ENCODE measurements around the gene PABPN1L. TPM values are rescaled to one million over a fixed set of nuclear protein-coding genes. Genes with fewer than 3 reads are reported as not detected.

The PABPN1L gene
- total and polyA plus RNA-seq, 9 of the 15 experiments (the other 6 are each of a cell fraction or from before 2014, with no cell fraction given): 0.11 to 0.32 TPM; not detected in 7

- TF ChIP-seq, protein P1, sequence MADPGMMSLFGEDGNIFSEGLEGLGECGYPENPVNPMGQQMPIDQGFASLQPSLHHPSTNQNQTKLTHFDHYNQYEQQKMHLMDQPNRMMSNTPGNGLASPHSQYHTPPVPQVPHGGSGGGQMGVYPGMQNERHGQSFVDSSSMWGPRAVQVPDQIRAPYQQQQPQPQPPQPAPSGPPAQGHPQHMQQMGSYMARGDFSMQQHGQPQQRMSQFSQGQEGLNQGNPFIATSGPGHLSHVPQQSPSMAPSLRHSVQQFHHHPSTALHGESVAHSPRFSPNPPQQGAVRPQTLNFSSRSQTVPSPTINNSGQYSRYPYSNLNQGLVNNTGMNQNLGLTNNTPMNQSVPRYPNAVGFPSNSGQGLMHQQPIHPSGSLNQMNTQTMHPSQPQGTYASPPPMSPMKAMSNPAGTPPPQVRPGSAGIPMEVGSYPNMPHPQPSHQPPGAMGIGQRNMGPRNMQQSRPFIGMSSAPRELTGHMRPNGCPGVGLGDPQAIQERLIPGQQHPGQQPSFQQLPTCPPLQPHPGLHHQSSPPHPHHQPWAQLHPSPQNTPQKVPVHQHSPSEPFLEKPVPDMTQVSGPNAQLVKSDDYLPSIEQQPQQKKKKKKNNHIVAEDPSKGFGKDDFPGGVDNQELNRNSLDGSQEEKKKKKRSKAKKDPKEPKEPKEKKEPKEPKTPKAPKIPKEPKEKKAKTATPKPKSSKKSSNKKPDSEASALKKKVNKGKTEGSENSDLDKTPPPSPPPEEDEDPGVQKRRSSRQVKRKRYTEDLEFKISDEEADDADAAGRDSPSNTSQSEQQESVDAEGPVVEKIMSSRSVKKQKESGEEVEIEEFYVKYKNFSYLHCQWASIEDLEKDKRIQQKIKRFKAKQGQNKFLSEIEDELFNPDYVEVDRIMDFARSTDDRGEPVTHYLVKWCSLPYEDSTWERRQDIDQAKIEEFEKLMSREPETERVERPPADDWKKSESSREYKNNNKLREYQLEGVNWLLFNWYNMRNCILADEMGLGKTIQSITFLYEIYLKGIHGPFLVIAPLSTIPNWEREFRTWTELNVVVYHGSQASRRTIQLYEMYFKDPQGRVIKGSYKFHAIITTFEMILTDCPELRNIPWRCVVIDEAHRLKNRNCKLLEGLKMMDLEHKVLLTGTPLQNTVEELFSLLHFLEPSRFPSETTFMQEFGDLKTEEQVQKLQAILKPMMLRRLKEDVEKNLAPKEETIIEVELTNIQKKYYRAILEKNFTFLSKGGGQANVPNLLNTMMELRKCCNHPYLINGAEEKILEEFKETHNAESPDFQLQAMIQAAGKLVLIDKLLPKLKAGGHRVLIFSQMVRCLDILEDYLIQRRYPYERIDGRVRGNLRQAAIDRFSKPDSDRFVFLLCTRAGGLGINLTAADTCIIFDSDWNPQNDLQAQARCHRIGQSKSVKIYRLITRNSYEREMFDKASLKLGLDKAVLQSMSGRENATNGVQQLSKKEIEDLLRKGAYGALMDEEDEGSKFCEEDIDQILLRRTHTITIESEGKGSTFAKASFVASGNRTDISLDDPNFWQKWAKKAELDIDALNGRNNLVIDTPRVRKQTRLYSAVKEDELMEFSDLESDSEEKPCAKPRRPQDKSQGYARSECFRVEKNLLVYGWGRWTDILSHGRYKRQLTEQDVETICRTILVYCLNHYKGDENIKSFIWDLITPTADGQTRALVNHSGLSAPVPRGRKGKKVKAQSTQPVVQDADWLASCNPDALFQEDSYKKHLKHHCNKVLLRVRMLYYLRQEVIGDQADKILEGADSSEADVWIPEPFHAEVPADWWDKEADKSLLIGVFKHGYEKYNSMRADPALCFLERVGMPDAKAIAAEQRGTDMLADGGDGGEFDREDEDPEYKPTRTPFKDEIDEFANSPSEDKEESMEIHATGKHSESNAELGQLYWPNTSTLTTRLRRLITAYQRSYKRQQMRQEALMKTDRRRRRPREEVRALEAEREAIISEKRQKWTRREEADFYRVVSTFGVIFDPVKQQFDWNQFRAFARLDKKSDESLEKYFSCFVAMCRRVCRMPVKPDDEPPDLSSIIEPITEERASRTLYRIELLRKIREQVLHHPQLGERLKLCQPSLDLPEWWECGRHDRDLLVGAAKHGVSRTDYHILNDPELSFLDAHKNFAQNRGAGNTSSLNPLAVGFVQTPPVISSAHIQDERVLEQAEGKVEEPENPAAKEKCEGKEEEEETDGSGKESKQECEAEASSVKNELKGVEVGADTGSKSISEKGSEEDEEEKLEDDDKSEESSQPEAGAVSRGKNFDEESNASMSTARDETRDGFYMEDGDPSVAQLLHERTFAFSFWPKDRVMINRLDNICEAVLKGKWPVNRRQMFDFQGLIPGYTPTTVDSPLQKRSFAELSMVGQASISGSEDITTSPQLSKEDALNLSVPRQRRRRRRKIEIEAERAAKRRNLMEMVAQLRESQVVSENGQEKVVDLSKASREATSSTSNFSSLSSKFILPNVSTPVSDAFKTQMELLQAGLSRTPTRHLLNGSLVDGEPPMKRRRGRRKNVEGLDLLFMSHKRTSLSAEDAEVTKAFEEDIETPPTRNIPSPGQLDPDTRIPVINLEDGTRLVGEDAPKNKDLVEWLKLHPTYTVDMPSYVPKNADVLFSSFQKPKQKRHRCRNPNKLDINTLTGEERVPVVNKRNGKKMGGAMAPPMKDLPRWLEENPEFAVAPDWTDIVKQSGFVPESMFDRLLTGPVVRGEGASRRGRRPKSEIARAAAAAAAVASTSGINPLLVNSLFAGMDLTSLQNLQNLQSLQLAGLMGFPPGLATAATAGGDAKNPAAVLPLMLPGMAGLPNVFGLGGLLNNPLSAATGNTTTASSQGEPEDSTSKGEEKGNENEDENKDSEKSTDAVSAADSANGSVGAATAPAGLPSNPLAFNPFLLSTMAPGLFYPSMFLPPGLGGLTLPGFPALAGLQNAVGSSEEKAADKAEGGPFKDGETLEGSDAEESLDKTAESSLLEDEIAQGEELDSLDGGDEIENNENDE (IDR thresholded peaks at IDR 0.05; ENCODE audit: low read depth, low read length): no peak
- TF ChIP-seq, protein P2, sequence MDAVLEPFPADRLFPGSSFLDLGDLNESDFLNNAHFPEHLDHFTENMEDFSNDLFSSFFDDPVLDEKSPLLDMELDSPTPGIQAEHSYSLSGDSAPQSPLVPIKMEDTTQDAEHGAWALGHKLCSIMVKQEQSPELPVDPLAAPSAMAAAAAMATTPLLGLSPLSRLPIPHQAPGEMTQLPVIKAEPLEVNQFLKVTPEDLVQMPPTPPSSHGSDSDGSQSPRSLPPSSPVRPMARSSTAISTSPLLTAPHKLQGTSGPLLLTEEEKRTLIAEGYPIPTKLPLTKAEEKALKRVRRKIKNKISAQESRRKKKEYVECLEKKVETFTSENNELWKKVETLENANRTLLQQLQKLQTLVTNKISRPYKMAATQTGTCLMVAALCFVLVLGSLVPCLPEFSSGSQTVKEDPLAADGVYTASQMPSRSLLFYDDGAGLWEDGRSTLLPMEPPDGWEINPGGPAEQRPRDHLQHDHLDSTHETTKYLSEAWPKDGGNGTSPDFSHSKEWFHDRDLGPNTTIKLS (IDR thresholded peaks at IDR 0.05; ENCODE audit: borderline replicate concordance, low read depth): no peak
- TF ChIP-seq ZBTB8A (IDR thresholded peaks at IDR 0.05; ENCODE audit: partially characterized antibody) (no peak), ZNF431 (CRISPR knock-in tag; IDR thresholded peaks at IDR 0.05) (no peak), SREBF1 (IDR thresholded peaks at IDR 0.05; ENCODE audit: borderline replicate concordance, low read depth, low read length) (no peak), ZFP1 (CRISPR knock-in tag; IDR thresholded peaks at IDR 0.05) (no peak), ZNF140 (CRISPR knock-in tag; IDR thresholded peaks at IDR 0.05) (no peak), PHB (CRISPR knock-in tag; IDR thresholded peaks at IDR 0.05) (no peak), PPARD (CRISPR knock-in tag; IDR thresholded peaks at IDR 0.05) (no peak), ZNF274 (IDR thresholded peaks at IDR 0.05; ENCODE audit: borderline replicate concordance, low read depth, low read length) (no peak), RBM34 (IDR thresholded peaks at IDR 0.05; ENCODE audit: borderline replicate concordance, insufficient read depth, low read length) (no peak)
- TF ChIP-seq, protein P3, sequence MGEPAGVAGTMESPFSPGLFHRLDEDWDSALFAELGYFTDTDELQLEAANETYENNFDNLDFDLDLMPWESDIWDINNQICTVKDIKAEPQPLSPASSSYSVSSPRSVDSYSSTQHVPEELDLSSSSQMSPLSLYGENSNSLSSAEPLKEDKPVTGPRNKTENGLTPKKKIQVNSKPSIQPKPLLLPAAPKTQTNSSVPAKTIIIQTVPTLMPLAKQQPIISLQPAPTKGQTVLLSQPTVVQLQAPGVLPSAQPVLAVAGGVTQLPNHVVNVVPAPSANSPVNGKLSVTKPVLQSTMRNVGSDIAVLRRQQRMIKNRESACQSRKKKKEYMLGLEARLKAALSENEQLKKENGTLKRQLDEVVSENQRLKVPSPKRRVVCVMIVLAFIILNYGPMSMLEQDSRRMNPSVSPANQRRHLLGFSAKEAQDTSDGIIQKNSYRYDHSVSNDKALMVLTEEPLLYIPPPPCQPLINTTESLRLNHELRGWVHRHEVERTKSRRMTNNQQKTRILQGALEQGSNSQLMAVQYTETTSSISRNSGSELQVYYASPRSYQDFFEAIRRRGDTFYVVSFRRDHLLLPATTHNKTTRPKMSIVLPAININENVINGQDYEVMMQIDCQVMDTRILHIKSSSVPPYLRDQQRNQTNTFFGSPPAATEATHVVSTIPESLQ (CRISPR knock-in tag; IDR thresholded peaks at IDR 0.05): no peak
- TF ChIP-seq, protein P4, sequence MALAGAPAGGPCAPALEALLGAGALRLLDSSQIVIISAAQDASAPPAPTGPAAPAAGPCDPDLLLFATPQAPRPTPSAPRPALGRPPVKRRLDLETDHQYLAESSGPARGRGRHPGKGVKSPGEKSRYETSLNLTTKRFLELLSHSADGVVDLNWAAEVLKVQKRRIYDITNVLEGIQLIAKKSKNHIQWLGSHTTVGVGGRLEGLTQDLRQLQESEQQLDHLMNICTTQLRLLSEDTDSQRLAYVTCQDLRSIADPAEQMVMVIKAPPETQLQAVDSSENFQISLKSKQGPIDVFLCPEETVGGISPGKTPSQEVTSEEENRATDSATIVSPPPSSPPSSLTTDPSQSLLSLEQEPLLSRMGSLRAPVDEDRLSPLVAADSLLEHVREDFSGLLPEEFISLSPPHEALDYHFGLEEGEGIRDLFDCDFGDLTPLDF (CRISPR knock-in tag; IDR thresholded peaks at IDR 0.05): no peak
Observed at GRCh38 chr16:88842806-88843205, 23.7 kb downstream of the PABPN1L start (continued).

Data from K562 (cell line).